Sciatic nerve (tissue), 2 donors: ENCODE results near the gene SYNDIG1. TPM values are rescaled to one million over a fixed set of nuclear protein-coding genes. Genes with fewer than 3 reads are reported as not detected.

Source experiments
- ATAC-seq: fragments of 200-7000 bp; cut with Tn5 transposase; one replicate; pipeline ENCODE4 v1.9.1; 2020; ENCODE audit warnings: mild to moderate bottlenecking, moderate library complexity
- DNase-seq: peaks from one replicate; pipeline ENCODE4 v3.0.0-alpha.2; 2020; ENCODE audit warnings: low spot score
- intact Hi-C: fragments of 100-400 bp; cut with DNase I; formaldehyde crosslinking; loops from one replicate; pipeline ENCODE4 v1.14.2; 2022
- total RNA-seq: library from RNA; stranded (reverse); fragmentation: NEBNext Ultra II Directional; extraction: Animal tissue kit (Norgen Biotek cat#: 25700); gene quantifications from one replicate; pipeline ENCODE4 v1.2.1, GENCODE V29; 2021
- donor health status: DM: no; HTN: no; CAD: no.
- donor health status: DM: no; HTN: no; CAD: no.

SYNDIG1 gene
- total RNA-seq, 1 donor from 2014 or later, result 17.9 TPM

GRCh38 chr20:24701027-24701426, 231.6 kb downstream of the SYNDIG1 start:
- intact Hi-C loops, result no loop called here
- DNase-seq (peak; percentile 21), ATAC-seq (no peak)

GRCh38 chr20:24701668-24702067, 232.2 kb downstream of the SYNDIG1 start:
- ATAC-seq (no peak), DNase-seq (peak; percentile 18)
- intact Hi-C loops, result no loop called here

- intact Hi-C loops, result no loop called here
- ATAC-seq, result no peak
- DNase-seq, result peak; percentile 22
Measured at GRCh38 chr20:24702501-24703283, 233.3 kb downstream of the SYNDIG1 start.

- intact Hi-C loops, result no loop called here
- DNase-seq (no peak), ATAC-seq (no peak)
Measured at GRCh38 chr20:24703284-24703610, 233.8 kb downstream of the SYNDIG1 start.

GRCh38 chr20:24704899-24705298, 235.5 kb downstream of the SYNDIG1 start:
- DNase-seq, result peak; percentile 28
- no peak for ATAC-seq
- intact Hi-C loops, result no loop called here

- intact Hi-C loops, result no loop called here
- ATAC-seq, result no peak
- peak; percentile 7 for DNase-seq
Measured at GRCh38 chr20:24705486-24705885, 236.1 kb downstream of the SYNDIG1 start.

GRCh38 chr20:24708411-24709295, 239.2 kb downstream of the SYNDIG1 start:
- DNase-seq (peak; percentile 35), ATAC-seq (no peak)
- intact Hi-C loops, result no loop called here
